HG03060 (cell line): Measurements from ENCODE around the gene SSPN.

Experiments
- ATAC-seq: cut with Tn5 transposase; IDR thresholded peaks from one replicate; pipeline ENCODE4 v1.9.1; 2021; ENCODE audit warnings: low read depth, moderate number of reproducible peaks; ENCODE audit not compliant: unreplicated experiment

Gene SSPN

DNA sequence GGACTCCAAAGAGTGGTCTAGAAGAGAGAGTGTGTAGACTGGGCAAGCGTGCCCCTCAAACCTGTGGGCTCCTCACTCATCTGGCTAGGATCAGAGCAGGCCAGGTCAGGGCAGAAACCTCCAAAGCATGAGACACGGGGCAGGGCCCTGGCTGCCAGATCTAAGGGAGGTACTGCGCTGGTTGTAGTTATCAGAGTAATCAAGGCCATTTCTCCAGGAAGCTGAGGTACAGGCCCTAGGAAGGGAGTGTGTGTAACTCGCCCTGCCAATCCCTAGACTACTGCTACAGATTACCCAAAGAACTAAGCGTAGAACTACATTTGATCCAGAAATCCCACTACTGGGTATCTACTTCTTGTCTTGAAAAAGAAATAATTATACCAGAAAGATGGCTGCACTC is 84.5 kb downstream of the SSPN start:
- no peak for ATAC-seq

DNA sequence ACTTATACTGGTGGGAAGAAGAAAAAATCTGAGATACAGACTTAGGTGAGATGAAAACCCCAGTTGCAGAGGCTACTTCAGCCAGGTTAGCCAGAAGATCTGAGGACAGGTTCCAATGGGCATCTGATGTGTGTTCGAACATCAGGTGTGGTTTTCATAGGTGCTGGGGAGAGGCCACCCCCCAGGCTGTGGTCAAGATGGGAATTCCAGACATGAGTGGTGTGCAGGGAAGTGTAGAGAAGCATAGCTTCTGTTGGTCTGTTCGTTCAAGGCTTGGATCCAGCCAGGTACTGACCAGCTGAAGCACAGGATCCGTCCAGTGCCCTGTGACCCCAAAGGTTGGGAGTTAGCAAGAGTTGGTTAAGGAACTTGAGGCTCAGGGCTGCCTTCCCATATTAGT is 85.5 kb downstream of the SSPN start:
- ATAC-seq, result no peak

- no peak for ATAC-seq
Measured at GRCh38 chr12:26281320-26281719, 85.9 kb downstream of the SSPN start.

DNA sequence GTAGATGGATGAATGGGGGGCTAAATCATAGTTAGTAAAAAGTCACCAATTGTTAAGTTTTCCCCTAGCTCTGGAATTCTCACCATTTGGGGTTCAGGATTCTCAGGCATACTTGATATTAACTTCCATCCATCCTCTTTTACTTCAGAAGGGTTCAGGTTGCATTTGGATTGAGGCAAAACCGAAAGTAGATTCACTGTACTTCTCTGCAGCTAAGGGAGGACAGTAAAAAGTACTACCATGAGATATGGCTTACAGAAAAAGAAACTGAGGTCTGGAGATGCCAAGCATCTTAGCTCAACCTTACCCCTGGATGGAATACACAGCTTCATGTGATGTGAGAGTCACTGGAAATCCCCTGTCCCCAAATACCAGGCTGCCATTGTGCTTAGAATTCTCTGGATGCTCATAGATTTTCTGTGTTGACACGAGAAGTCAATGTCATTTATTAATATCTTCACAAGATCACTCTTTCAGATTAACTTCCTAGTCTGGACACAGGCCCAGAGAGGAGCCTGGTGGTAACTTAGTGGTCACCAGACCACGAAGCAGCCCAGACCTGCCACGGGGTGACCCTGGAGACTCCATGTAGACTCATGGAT is 87.1 kb downstream of the SSPN start:
- no peak for ATAC-seq

GRCh38 chr12:26283046-26283445 is 87.7 kb downstream of the SSPN start:
- ATAC-seq, result no peak

GRCh38 chr12:26283617-26284016 is 88.2 kb downstream of the SSPN start:
- ATAC-seq, result no peak

DNA sequence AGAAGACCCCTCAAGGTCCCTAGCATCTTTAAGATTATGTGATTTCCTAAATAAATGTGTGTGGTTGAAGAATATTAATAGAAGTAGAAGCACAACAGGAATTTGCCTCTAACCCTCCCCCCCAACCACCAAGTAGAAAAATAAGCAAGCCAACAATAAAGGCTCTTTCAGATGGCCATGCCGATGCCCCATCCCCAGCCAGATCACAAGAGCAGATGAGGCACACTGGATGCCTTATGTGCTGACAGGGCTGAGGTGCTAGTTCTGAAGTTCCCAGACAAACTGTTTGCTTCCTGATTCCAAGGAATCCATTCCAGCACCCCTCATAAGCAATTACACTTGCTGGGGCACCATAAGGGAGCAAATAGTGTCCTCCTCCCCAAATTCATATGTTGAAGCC is 90.0 kb downstream of the SSPN start:
- no peak for ATAC-seq

DNA sequence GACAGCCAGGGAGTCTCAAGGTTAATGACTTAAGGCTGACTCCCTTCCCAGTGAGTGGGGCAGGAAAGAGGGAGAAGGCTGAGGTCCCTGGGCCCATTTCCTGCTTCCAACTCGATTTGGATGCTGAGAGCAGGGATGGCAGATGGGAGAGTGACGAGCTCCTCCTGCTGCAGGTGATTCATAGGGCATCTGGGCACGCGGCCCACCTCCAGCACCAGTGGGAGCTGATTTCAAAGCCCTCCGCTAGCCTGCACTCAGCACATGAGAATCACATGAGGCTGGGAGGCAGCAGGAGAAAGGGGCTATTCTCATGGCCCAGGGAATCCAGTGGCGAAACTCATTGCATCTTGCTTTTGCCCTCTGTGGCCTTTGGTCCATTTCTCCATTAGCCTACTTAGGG is 90.8 kb downstream of the SSPN start:
- ATAC-seq, result no peak

DNA sequence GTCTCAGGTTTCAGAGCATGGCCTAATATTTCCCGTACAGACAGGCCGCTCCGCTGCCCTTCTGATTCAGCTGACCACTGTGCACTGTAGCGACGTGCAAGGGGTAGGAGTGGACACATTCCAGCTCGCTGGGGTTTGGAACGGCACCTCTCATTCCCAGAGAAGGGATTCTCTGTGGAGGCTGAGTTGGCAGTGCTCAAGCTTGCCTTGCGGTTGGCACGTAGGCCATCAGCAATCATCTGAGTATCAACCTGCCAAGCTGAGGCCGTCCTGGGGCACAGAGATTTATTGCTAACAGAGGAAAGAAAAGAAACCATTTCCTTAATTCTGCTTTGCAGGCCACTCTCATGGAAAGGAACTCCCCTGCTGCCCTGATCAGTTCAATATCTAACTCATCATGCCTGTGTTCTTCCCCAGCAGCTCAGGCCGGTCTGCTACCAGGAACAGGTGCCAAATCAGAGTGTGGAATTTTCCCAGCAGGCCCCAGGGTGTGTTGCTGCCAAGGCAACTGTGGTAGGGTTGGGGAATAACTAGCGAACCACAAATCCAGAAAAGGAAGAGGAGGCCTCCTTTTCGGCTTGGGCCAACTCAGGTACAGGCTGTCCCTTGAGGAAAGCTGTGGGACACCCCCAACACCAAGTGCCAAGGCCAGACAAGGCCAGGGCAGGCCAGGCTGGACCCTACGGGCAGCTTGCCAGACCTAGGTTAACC is 92.5 kb downstream of the SSPN start:
- ATAC-seq, result no peak

GRCh38 chr12:26290565-26290964 is 95.2 kb downstream of the SSPN start:
- no peak for ATAC-seq

DNA sequence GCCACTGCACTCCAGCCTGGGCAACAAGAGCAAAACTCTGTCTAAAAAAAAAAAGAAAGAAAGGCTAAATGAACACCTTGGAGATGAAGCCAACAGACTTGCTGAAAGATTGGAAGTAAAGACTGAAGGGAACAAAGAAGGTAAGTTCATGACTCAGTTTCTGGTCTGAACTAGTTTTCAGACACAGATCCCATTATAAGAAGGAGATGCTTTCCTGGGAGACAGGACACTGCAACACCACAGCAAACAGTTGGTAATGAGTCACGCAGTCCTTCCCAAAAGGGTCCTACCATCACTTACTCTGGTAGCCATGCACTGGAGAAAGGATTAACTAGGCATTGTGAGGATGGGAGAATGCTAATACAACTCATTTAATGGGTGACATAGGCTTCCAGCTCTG is 97.2 kb downstream of the SSPN start:
- ATAC-seq, result no peak

DNA sequence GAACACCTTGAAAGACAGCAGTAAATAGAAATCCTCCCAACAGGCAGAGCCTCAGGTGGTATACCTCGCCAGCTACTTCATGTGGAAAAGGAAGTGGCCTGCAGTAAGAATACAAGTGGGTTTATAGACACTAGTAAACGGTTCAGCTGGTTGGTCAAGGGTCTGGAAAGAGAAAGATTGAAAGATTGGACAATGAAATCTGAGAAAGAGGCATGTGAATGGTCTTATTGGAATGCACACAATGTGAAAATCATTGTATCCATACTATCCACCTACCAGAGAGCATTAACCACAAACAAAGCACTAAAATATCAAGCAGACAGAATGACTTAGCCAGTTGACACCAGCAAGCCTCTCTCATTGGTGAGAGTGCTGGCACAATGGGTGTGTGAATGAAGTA is 98.2 kb downstream of the SSPN start:
- ATAC-seq, result no peak

- ATAC-seq, result no peak
Measured at GRCh38 chr12:26295001-26295400, 99.6 kb downstream of the SSPN start.

DNA sequence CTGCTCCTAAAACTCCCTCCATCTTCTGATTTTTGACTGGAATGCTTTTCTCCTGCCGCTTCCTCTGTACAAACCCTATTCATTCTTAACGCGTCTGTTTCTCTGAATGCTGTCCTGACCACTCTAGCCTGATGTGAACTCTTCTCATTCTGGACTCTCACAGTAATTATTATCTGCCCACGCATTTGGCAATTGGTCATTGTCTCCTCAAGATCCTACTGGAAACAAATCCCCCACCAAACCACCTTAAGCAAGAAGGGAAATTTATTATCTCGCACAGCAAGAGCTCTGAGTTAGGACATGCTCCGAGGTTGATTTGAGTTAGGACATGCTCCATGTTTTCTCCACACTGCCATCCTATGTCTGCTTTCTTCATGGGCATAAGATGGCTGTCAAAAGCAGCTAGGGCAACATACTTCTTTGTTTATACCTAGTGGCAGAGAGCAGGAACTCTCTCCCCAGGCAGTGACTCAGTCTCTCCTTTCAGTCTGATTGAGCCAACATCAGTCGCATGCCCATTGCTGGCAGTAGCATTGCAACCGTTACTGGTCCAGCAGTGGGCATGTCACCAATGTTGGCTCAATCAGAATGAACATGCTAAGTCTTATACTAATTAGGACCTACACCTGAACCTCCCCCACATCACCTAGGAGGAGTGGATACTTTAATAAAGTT is 102.2 kb downstream of the SSPN start:
- ATAC-seq, result no peak

GRCh38 chr12:26298785-26299621 is 103.6 kb downstream of the SSPN start:
- peak; percentile 97 for ATAC-seq

DNA sequence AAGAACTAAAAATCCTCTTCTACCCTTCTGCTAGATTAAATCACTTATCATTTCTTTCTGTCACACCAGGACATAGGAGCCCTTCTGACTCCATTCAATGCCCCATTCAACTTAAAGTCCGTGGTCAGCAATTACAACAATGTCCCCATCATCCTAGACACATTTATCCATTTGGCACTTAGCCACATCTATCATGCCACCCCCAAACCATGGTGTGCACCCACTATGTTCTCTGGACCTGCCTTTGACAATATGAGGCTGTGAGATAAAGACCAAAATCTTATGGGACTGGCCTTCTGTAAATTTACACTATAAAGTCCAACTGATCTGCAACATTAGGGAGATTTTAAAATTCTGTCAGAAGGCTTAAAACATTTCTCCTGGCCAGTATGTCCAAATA is 104.4 kb downstream of the SSPN start:
- no peak for ATAC-seq
